Mesenchymal stem cell (in vitro differentiated cells and primary cell): ENCODE results near the gene MATCAP1.
A peak's percentile ranks its signal among the peaks of the same experiment; 100 is the strongest.

Experiments used
- DNase-seq: peaks from one replicate; pipeline ENCODE4 v3.0.0-alpha.2; 2013
- H2AFZ ChIP-seq: one replicate; pipeline ENCODE4 v1.6.1; 2013; ENCODE audit warnings: low read depth, mild to moderate bottlenecking, control low read depth, inconsistent platforms, low read length, moderate library complexity
- H2AK5ac ChIP-seq: 2 replicates; pipeline ENCODE4 v1.6.1; 2013; ENCODE audit warnings: low read length, moderate library complexity, mild to moderate bottlenecking, inconsistent platforms; ENCODE audit not compliant: severe bottlenecking
- H2BK120ac ChIP-seq: one replicate; pipeline ENCODE4 v1.6.1; 2013; ENCODE audit warnings: low read depth, mild to moderate bottlenecking, inconsistent platforms, low read length, moderate library complexity
- H2BK12ac ChIP-seq, 2 experiments: one replicate each; pipeline ENCODE4 v1.6.1; 2013; ENCODE audit warnings: inconsistent platforms in 2 of 2, low read length in 2 of 2, mild to moderate bottlenecking in 2 of 2, moderate library complexity in 2 of 2, control low read depth in 1 of 2
- H2BK15ac ChIP-seq: one replicate; pipeline ENCODE4 v1.6.1; 2013; ENCODE audit warnings: mild to moderate bottlenecking, low read depth, inconsistent platforms; ENCODE audit not compliant: poor library complexity, severe bottlenecking
- H2BK5ac ChIP-seq: 2 replicates; pipeline ENCODE4 v1.6.1; 2013; ENCODE audit warnings: low read depth, mild to moderate bottlenecking, low read length, control low read depth, inconsistent platforms; ENCODE audit not compliant: poor library complexity, severe bottlenecking
- H3K14ac ChIP-seq, 2 experiments: one replicate each; pipeline ENCODE4 v1.6.1; 2013; ENCODE audit warnings: inconsistent platforms in 2 of 2, low read length in 2 of 2, control low read depth in 1 of 2, mild to moderate bottlenecking in 1 of 2, moderate library complexity in 1 of 2
- H3K18ac ChIP-seq, 2 experiments: one replicate each; pipeline ENCODE4 v1.6.1; 2013; ENCODE audit warnings: inconsistent platforms in 2 of 2, low read length in 2 of 2, control low read depth in 1 of 2, low read depth in 1 of 2, mild to moderate bottlenecking in 1 of 2
- H3K23ac ChIP-seq, 2 experiments: one replicate each; pipeline ENCODE4 v1.6.1; 2013; ENCODE audit warnings: inconsistent platforms in 2 of 2, low read length in 2 of 2, mild to moderate bottlenecking in 2 of 2, moderate library complexity in 2 of 2, control low read depth in 1 of 2
- H3K27ac ChIP-seq: 2 replicates; pipeline ENCODE4 v1.5.1; 2013; ENCODE audit warnings: mild to moderate bottlenecking, moderate library complexity, low read length, control low read depth, inconsistent platforms; ENCODE audit not compliant: poor library complexity, severe bottlenecking
- H3K27me3 ChIP-seq, 2 experiments: 2 replicates each; pipeline versions ENCODE4 v1.6.1 to v1.7.0; 2013; ENCODE audit warnings: low read length in 2 of 2, mild to moderate bottlenecking in 2 of 2, moderate library complexity in 2 of 2, control low read depth in 1 of 2, inconsistent platforms in 1 of 2; ENCODE audit not compliant: control insufficient read depth in 1 of 2, insufficient read depth in 1 of 2
- H3K36me3 ChIP-seq, 2 experiments: 2 replicates each; pipeline versions ENCODE4 v1.6.1 to v1.7.0; 2013; ENCODE audit warnings: low read length in 2 of 2, control low read depth in 1 of 2, inconsistent platforms in 1 of 2, low read depth in 1 of 2, mild to moderate bottlenecking in 1 of 2; ENCODE audit not compliant: insufficient read depth in 2 of 2, control insufficient read depth in 1 of 2
- H3K4ac ChIP-seq, 2 experiments: one replicate each; pipeline ENCODE4 v1.6.1; 2013; ENCODE audit warnings: inconsistent platforms in 2 of 2, low read length in 2 of 2, mild to moderate bottlenecking in 2 of 2, moderate library complexity in 2 of 2, control low read depth in 1 of 2, low read depth in 1 of 2
- H3K4me1 ChIP-seq: 2 replicates; pipeline ENCODE4 v1.6.1; 2013; ENCODE audit warnings: low read depth, low read length, control low read depth; ENCODE audit not compliant: control insufficient read depth, insufficient read depth
- H3K4me2 ChIP-seq: 2 replicates; pipeline ENCODE4 v1.6.1; 2013; ENCODE audit warnings: low read length, mild to moderate bottlenecking, inconsistent platforms; ENCODE audit not compliant: poor library complexity, severe bottlenecking
- H3K4me3 ChIP-seq, 2 experiments: 2 replicates each; pipeline versions ENCODE4 v1.5.1 to v1.7.0; 2013; ENCODE audit warnings: low read length in 2 of 2, mild to moderate bottlenecking in 2 of 2, control low read depth in 1 of 2, low read depth in 1 of 2; ENCODE audit not compliant: insufficient read depth in 1 of 2
- H3K79me1 ChIP-seq: replicated peaks from 2 replicates; pipeline ENCODE4 v1.6.1; 2013; ENCODE audit warnings: mild to moderate bottlenecking, control low read depth, low read length, inconsistent platforms; ENCODE audit not compliant: poor library complexity, severe bottlenecking
- H3K9ac ChIP-seq: 2 replicates; pipeline ENCODE4 v1.7.0; 2013; ENCODE audit warnings: mild to moderate bottlenecking, low read length, moderate library complexity
- H3K9me3 ChIP-seq: 2 replicates; pipeline ENCODE4 v1.7.0; 2013; ENCODE audit warnings: mild to moderate bottlenecking, low read length; ENCODE audit not compliant: control insufficient read depth
- H4K8ac ChIP-seq: one replicate; pipeline ENCODE4 v1.6.1; 2013; ENCODE audit warnings: inconsistent platforms, mild to moderate bottlenecking, low read length, moderate library complexity
- H4K91ac ChIP-seq: one replicate; pipeline ENCODE4 v1.6.1; 2013; ENCODE audit warnings: mild to moderate bottlenecking, low read length, inconsistent platforms
- WGBS: methylation state at CpG from one replicate; pipeline ENCODE4 v1.1.7; 2013; ENCODE audit warnings: mixed read lengths; 5-methylcytosine and 5-hydroxymethylcytosine counted together

Gene MATCAP1

DNA sequence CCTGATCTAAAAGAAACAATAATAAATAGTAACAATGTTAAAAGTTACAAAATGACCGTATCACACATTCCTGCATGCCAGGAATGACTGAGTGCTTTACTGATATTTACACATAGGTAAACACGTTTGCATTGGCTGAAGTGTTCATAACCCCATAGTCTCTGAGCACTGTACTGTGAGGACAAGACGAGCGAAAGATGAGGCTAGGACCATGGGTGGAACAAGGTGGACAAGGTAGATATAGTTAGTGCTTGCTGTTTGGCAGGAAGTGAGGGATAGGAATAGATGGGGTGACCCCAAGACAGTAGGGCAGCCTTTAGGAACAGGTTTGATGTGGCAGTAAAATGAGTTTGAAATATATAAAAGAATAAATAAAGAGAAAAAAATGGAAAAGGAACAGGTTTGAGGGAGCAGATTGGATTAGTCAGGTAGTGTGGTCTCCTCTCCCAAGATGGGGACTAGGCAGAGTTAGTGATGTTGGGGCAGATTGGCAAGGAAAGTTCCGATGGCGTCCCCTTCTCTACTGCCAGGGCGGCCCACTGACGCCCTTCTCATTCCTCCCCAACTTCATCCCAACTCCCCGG lies 7.7 kb upstream of the MATCAP1 start:
- Histone ChIP-seq H3K27me3 (no peaks in the 10 kb centered on the region), H3K23ac (no peak overlapping the region), H2AFZ (no peak overlapping the region), H3K4me1 (peaks cover 31% of the 10 kb centered on the region), H3K14ac (no peak overlapping the region), H3K18ac (no peak overlapping the region), H3K36me3 (peaks cover 33 to 34% of the 10 kb centered on the region in 2 experiments), H2BK12ac (no peak overlapping the region), H2BK5ac (no peak overlapping the region), H2BK15ac (no peak overlapping the region), H3K4me3 (peak overlapping the region in 1 of 2 experiments; percentile 99), H3K79me1 (peaks cover 22% of the 10 kb centered on the region), H3K4me2 (peak overlapping the region; percentile 69), H2AK5ac (no peak overlapping the region), H3K9me3 (no peaks in the 10 kb centered on the region), H3K4ac (no peak overlapping the region), H4K91ac (no peak overlapping the region), H2BK120ac (no peak overlapping the region), H3K9ac (peak overlapping the region; percentile 98), H4K8ac (peak overlapping the region; percentile 25), H3K27ac (no peak overlapping the region)
- 44% methylated on average over 9 of the region's 9 CpGs for WGBS
- DNase-seq = no peak

GRCh38 chr16:67190448-67191399 lies 7.0 kb upstream of the MATCAP1 start:
- H2BK5ac ChIP-seq = no peak overlapping the region
- H3K27me3 ChIP-seq = no peaks in the 10 kb centered on the region
- no peak overlapping the region for H3K27ac ChIP-seq
- 79% methylated on average over 8 of the region's 13 CpGs for WGBS
- peaks cover 36% of the 10 kb centered on the region for H3K4me1 ChIP-seq
- no peak overlapping the region for H2AFZ ChIP-seq
- peak overlapping the region; percentile 20 for H4K91ac ChIP-seq
- H3K23ac ChIP-seq = no peak overlapping the region
- H3K18ac ChIP-seq = no peak overlapping the region
- H2AK5ac ChIP-seq = no peak overlapping the region
- H3K14ac ChIP-seq = no peak overlapping the region
- H3K4ac ChIP-seq = no peak overlapping the region
- DNase-seq = peak; percentile 71
- peaks cover 16% of the 10 kb centered on the region for H3K79me1 ChIP-seq
- H3K9me3 ChIP-seq = no peaks in the 10 kb centered on the region
- no peak overlapping the region for H4K8ac ChIP-seq
- no peak overlapping the region for H3K4me2 ChIP-seq
- H3K9ac ChIP-seq = no peak overlapping the region
- no peak overlapping the region for H3K4me3 ChIP-seq
- peaks cover 26% of the 10 kb centered on the region in 2 experiments for H3K36me3 ChIP-seq
- H2BK120ac ChIP-seq = no peak overlapping the region
- no peak overlapping the region for H2BK15ac ChIP-seq
- no peak overlapping the region for H2BK12ac ChIP-seq

DNA sequence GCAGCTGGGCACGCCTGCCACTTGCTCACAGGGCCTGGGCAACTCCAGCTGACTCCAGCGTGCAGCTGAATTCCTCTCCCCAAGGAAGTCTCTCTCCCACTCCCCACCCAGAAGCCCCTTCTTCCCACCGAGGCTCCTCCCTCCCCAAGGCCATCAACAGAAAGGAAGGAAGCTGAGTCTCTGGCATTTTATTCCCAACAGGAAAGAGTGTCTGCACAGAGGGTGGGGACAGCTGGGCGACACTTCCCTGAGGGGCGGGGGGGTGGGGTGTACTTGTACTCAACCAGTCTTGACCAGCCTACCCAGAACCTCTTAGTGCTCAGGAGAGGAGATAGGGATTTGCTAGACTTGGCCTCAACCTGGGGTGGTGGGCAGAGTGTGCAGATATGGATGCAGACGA lies 6.3 kb upstream of the MATCAP1 start, which contains the start of gene EXOC3L1:
Gene EXOC3L1 (minus strand): TSS at position 96 of the 400 bp plus-strand sequence. CDS start 460 bp downstream, outside the sequence.
- Histone ChIP-seq H4K91ac (peak within 1 kb of the TSS; percentile 20), H2BK120ac (no peak within 1 kb of the TSS), H2BK15ac (no peak within 1 kb of the TSS), H3K27ac (no peak within 1 kb of the TSS), H3K9ac (no peak within 1 kb of the TSS), H3K4me1 (peaks cover 39% of the 10 kb centered on the region), H2AK5ac (no peak within 1 kb of the TSS), H4K8ac (no peak within 1 kb of the TSS), H3K4me2 (no peak within 1 kb of the TSS), H3K9me3 (no peaks in the 10 kb centered on the region), H2BK12ac (no peak within 1 kb of the TSS), H3K36me3 (peaks cover 19% of the 10 kb centered on the region in 2 experiments), H3K23ac (no peak within 1 kb of the TSS), H3K14ac (no peak within 1 kb of the TSS), H3K27me3 (no peaks in the 10 kb centered on the region), H2BK5ac (no peak within 1 kb of the TSS), H3K79me1 (peaks cover 12% of the 10 kb centered on the region), H3K18ac (no peak within 1 kb of the TSS), H2AFZ (no peak within 1 kb of the TSS), H3K4ac (no peak within 1 kb of the TSS), H3K4me3 (peak within 1 kb of the TSS in 1 of 2 experiments; percentile 12)
- DNase-seq = no peak
- whole genome bisulfite sequencing = 51% methylated on average over 5 of the region's 6 CpGs

DNA sequence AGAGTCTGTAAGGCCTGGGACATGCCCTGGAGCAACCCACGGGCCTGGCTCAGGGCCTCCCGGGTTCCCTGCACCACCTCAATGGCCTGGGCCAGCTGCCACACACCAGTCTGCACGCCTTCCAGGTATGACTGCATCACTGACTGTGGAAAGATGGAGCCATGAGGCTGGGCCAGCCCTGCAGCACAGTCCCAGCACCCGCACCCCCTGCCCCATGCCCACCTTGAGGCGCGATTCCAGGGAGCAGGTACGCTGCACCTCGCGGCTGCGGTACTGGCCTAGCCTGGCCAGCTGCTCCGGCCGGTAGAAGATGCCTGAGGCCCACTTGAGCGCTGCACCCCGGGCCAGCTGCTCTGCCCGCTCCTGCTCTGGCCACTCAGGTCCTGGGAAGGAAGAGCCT lies 5.0 kb upstream of the MATCAP1 start:
- H3K9ac ChIP-seq = no peak overlapping the region
- H3K14ac ChIP-seq = no peak overlapping the region
- no peak overlapping the region for H3K23ac ChIP-seq
- 96% methylated on average over 14 of the region's 15 CpGs for WGBS
- H3K79me1 ChIP-seq = peaks cover 3% of the 10 kb centered on the region
- H2BK15ac ChIP-seq = no peak overlapping the region
- H3K9me3 ChIP-seq = no peaks in the 10 kb centered on the region
- no peak overlapping the region for H2BK120ac ChIP-seq
- peaks cover 6% of the 10 kb centered on the region in 2 experiments for H3K36me3 ChIP-seq
- H3K27me3 ChIP-seq = no peaks in the 10 kb centered on the region
- H3K4me3 ChIP-seq = peak overlapping the region in 1 of 2 experiments; percentile 12
- no peak overlapping the region for H2BK12ac ChIP-seq
- no peak for DNase-seq
- H3K4me1 ChIP-seq = peaks cover 44% of the 10 kb centered on the region
- H2AFZ ChIP-seq = no peak overlapping the region
- H3K4ac ChIP-seq = no peak overlapping the region
- no peak overlapping the region for H3K27ac ChIP-seq
- H3K4me2 ChIP-seq = no peak overlapping the region
- H4K91ac ChIP-seq = no peak overlapping the region
- no peak overlapping the region for H4K8ac ChIP-seq
- H3K18ac ChIP-seq = no peak overlapping the region
- no peak overlapping the region for H2BK5ac ChIP-seq
- no peak overlapping the region for H2AK5ac ChIP-seq
